Common myeloid progenitor, CD34-positive (primary cell): Measurements from ENCODE around the gene ATE1.
"Not testable (repeated sequence)": the region's sequence is repeated elsewhere in the genome, so short reads cannot be mapped to it uniquely, and the experiment has no call there.

ENCODE experiments used
- CTCF ChIA-PET: fragments of 350-600 bp; sonication (Branson Sonifier 250); formaldehyde crosslinking; loops from one replicate; lab custom pipeline; 2021; ENCODE audit warnings: antibody characterized with exemption; lab: Charles Lee
- POLR2A ChIA-PET: fragments of 350-600 bp; sonication (Branson Sonifier 250); formaldehyde crosslinking; loops from one replicate; lab custom pipeline; 2021; ENCODE audit warnings: antibody characterized with exemption; lab: Charles Lee
- DNase-seq, 3 donors: peaks; one replicate each; pipeline versions ENCODE4 v3.0.0 to v3.0.0-alpha.2; 2013
- H3K27ac ChIP-seq, 2 experiments: 1 replicate in 1 of 2; 2 replicates in 1 of 2; pipeline ENCODE4 v1.7.0; 2013; ENCODE audit warnings: inconsistent platforms in 2 of 2, low read length in 2 of 2, mild to moderate bottlenecking in 2 of 2, low read depth in 1 of 2, moderate library complexity in 1 of 2; ENCODE audit not compliant: severe bottlenecking in 2 of 2, insufficient read depth in 1 of 2, poor library complexity in 1 of 2
- H3K27me3 ChIP-seq, 5 experiments: replicated peaks in 2 of 5; 1 replicate in 3 of 5; 2 replicates in 2 of 5; pipeline versions ENCODE4 v1.6.1 to v1.7.0; 2013; ENCODE audit warnings: low read length in 4 of 5, mild to moderate bottlenecking in 2 of 5, moderate library complexity in 2 of 5, inconsistent platforms in 1 of 5; ENCODE audit not compliant: insufficient read depth in 5 of 5, control insufficient read depth in 4 of 5
- H3K36me3 ChIP-seq, 4 experiments: 1 replicate in 2 of 4; 2 replicates in 2 of 4; pipeline versions ENCODE4 v1.6.1 to v1.7.0; 2013; ENCODE audit warnings: low read length in 3 of 4, control low read depth in 1 of 4, mild to moderate bottlenecking in 1 of 4; ENCODE audit not compliant: control insufficient read depth in 4 of 4, insufficient read depth in 4 of 4
- H3K4me1 ChIP-seq, 4 experiments: 1 replicate in 3 of 4; 2 replicates in 1 of 4; pipeline versions ENCODE4 v1.6.1 to v1.7.1; 2013; ENCODE audit warnings: low read length in 3 of 4, mild to moderate bottlenecking in 3 of 4, control low read depth in 1 of 4, inconsistent platforms in 1 of 4, moderate library complexity in 1 of 4; ENCODE audit not compliant: control insufficient read depth in 4 of 4, insufficient read depth in 4 of 4; ENCODE audit errors: control extremely low read depth in 1 of 4
- H3K4me3 ChIP-seq, 7 experiments: 1 replicate in 4 of 7; 2 replicates in 3 of 7; pipeline versions ENCODE4 v1.5.1 to v1.7.0; 2013; ENCODE audit warnings: mild to moderate bottlenecking in 7 of 7, low read length in 6 of 7, moderate library complexity in 6 of 7, inconsistent platforms in 2 of 7, low read depth in 2 of 7, control low read depth in 1 of 7; ENCODE audit not compliant: insufficient read depth in 4 of 7, control insufficient read depth in 1 of 7; ENCODE audit errors: extremely low read depth in 1 of 7
- H3K9me3 ChIP-seq, 5 experiments: 1 replicate in 4 of 5; 2 replicates in 1 of 5; pipeline versions ENCODE4 v1.6.1 to v1.7.1; 2013; ENCODE audit warnings: low read length in 4 of 5, mild to moderate bottlenecking in 2 of 5, inconsistent platforms in 1 of 5, low read depth in 1 of 5, moderate library complexity in 1 of 5; ENCODE audit not compliant: control insufficient read depth in 4 of 5, insufficient read depth in 2 of 5; ENCODE audit errors: control extremely low read depth in 1 of 5
- WGBS: methylation state at CpG from one replicate; pipeline ENCODE4 v1.1.5; 2013; ENCODE audit not compliant: insufficient coverage; 5-methylcytosine and 5-hydroxymethylcytosine counted together

Gene ATE1

GRCh38 chr10:121699703-121700102 is 228.1 kb downstream of the ATE1 start:
- H3K9me3 ChIP-seq, H3K36me3 ChIP-seq, POLR2A ChIA-PET, H3K27ac ChIP-seq, CTCF ChIA-PET, DNase-seq, H3K4me3 ChIP-seq, H3K27me3 ChIP-seq, H3K4me1 ChIP-seq: not testable (repeated sequence)
- WGBS = no CpG with 5 or more reads among the region's 3 CpGs

DNA sequence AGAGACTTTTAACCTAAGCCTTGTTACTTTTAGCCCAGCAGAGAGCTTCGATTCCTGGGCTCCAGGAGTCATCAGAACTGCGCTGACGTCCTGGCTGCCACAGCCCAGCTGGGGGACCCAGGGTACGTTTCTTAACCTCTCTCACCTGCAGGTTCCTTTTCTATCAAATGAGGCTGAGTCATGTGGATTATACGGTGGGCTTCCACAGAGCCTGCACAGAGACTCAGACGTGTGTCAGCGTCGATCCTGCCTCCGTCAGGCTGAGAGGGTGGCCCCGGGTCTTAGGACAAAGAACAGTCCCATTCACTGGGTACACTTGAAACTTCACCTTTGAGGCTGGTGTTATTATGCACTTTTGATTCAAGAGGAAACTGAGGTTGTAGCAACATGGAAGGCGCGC is 228.9 kb downstream of the ATE1 start:
- POLR2A ChIA-PET = no interaction called here
- CTCF ChIA-PET = interaction anchor here (0.9 kb wide), 1 partner anchor 19 kb away, joined by 3 read pairs; no protein-coding TSS in a partner anchor

DNA sequence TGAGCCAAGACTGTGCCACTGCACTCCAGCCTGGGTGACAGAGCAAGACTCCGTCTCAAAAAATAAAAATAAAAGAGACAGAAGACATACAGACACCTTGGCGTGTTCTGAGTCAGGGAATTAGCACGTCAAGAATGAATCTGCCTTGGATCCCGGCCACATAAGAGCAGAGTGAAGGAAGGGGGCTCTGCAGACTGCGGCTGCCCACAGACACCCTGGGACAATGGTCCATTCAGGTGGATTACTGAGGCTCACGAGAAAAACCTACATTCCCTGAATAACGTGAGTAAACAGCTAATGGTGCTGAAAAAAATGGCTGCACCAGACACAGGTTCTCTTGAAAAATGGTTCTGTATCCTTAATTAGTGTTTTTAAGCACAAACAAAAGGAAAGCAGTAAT is 229.5 kb downstream of the ATE1 start:
- POLR2A ChIA-PET = no interaction called here
- no peak overlapping the region for H3K4me3 ChIP-seq
- peaks cover 0 to 7% (median 2%) of the 10 kb centered on the region in 5 experiments for H3K27me3 ChIP-seq
- no peak for DNase-seq
- H3K27ac ChIP-seq = no peak overlapping the region
- no peaks in the 10 kb centered on the region for H3K36me3 ChIP-seq
- H3K4me1 ChIP-seq = no peaks in the 10 kb centered on the region
- H3K9me3 ChIP-seq = peaks cover 0 to 5% (median 1%) of the 10 kb centered on the region in 5 experiments
- 86% methylated on average over 6 of the region's 7 CpGs for WGBS
- CTCF ChIA-PET = interaction anchor here (0.9 kb wide), 1 partner anchor 20 kb away, joined by 3 read pairs; no protein-coding TSS in a partner anchor

More for the DNA sequence above, 228.9 kb downstream of the ATE1 start:
- no peaks in the 10 kb centered on the region for H3K4me1 ChIP-seq
- no peak overlapping the region for H3K4me3 ChIP-seq
- WGBS = 86% methylated on average over 12 of the region's 12 CpGs
- H3K9me3 ChIP-seq = peaks cover 0 to 5% (median 1%) of the 10 kb centered on the region in 5 experiments
- no peak overlapping the region for H3K27ac ChIP-seq
- DNase-seq = no peak
- peaks cover 0 to 4% (median 2%) of the 10 kb centered on the region in 5 experiments for H3K27me3 ChIP-seq
- no peaks in the 10 kb centered on the region for H3K36me3 ChIP-seq

DNA sequence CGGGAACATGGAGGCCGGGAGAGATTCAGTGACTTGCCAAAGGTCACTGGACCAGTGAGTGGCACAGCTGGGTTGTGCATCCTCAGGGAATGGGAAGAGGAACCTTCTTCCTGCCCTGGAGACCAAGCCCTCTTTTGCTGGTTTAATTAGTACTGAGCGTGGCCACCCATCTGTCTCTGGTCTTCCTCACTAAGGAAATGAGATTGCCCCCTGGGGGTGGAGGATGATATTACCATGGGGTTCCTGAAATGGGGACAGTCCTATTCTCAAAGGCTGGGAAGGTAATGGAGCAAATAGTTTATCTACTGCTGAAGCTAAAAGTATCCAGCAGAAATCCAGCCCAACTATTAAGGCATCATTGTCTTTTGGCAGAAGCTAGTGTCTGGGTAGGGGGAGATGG is 231.0 kb downstream of the ATE1 start:
- 87% methylated on average over 3 of the region's 3 CpGs for WGBS
- H3K4me1 ChIP-seq = no peaks in the 10 kb centered on the region
- H3K27ac ChIP-seq = no peak overlapping the region
- no peak overlapping the region for H3K4me3 ChIP-seq
- no peaks in the 10 kb centered on the region for H3K36me3 ChIP-seq
- peaks cover 0 to 12% (median 6%) of the 10 kb centered on the region in 5 experiments for H3K27me3 ChIP-seq
- H3K9me3 ChIP-seq = peaks cover 0 to 5% (median 1%) of the 10 kb centered on the region in 5 experiments
- CTCF ChIA-PET = interaction anchor here (1.4 to 1.8 kb wide), 2 partner anchors 9 to 18 kb away, joined by 4 to 5 read pairs; no protein-coding TSS in a partner anchor
- DNase-seq = peak; percentile 6 to 8 (median 8)
- POLR2A ChIA-PET = no interaction called here

DNA sequence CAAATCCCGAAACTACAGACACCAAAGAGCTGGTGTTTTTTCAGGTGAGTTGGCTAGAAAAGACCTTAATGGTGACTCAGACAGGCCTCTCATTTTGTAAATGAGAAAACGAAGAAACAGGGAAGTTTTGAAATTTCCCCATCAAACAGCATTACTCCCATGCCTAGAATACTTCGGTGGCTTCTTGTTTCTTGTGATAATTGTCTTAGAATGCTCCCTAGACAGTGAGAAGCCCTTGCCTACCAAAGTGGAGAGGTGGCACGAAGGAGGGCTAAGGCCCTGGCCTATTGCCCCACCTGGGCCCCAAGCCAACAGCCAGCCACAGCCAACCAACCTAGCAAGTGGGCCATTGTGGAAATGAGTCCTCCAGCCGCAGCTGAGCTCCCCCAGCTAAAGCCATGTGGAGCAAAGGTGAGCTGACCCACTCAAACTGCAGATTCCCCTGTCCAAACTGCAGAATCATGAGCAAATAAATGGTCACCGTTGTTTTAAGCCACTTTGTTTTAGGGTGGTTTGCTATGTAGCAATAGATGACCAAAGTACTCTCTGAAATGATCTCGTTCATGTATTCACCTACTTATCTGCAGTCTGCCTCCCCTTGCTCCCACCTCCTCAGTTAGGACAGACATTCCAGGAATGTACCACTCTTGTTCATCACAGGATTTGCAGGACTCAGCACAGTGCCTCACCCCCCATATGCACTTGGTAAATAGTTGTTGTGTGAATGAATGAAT is 231.9 kb downstream of the ATE1 start:
- POLR2A ChIA-PET = no interaction called here
- Histone ChIP-seq H3K4me3 (no peak overlapping the region), H3K27me3 (peaks cover 0 to 12% (median 8%) of the 10 kb centered on the region in 5 experiments), H3K4me1 (no peaks in the 10 kb centered on the region), H3K9me3 (peaks cover 0 to 5% (median 1%) of the 10 kb centered on the region in 5 experiments), H3K27ac (no peak overlapping the region), H3K36me3 (no peaks in the 10 kb centered on the region)
- WGBS = 89% methylated on average over 2 of the region's 7 CpGs
- DNase-seq = no peak
- CTCF ChIA-PET = interaction anchor here (1.4 to 1.8 kb wide), 2 partner anchors 8 to 19 kb away, joined by 4 to 5 read pairs; no protein-coding TSS in a partner anchor

- Histone ChIP-seq H3K4me3 (no peak overlapping the region), H3K4me1 (no peaks in the 10 kb centered on the region), H3K27ac (no peak overlapping the region), H3K9me3 (peaks cover 0 to 3% (median 0%) of the 10 kb centered on the region in 5 experiments), H3K27me3 (peaks cover 0 to 17% (median 8%) of the 10 kb centered on the region in 5 experiments), H3K36me3 (no peaks in the 10 kb centered on the region)
- 90% methylated on average over 4 of the region's 8 CpGs for WGBS
- CTCF ChIA-PET = interaction anchor here (0.6 kb wide), 1 partner anchor 8 kb away, joined by 3 read pairs; no protein-coding TSS in a partner anchor
- DNase-seq = no peak
- POLR2A ChIA-PET = no interaction called here
These were observed 232.7 kb downstream of the ATE1 start for GRCh38 chr10:121694966-121695643.
